Mucosa of stomach (tissue), 1 donor: ENCODE results near the gene SHANK2.
"Not testable (repeated sequence)": the region's sequence is repeated elsewhere in the genome, so short reads cannot be mapped to it uniquely, and the experiment has no call there.

Source experiments
- H3K27me3 ChIP-seq: one replicate; pipeline ENCODE4 v1.7.0; 2013; ENCODE audit warnings: mild to moderate bottlenecking, low read length; ENCODE audit not compliant: control insufficient read depth, insufficient read depth
- H3K36me3 ChIP-seq: one replicate; pipeline ENCODE4 v1.7.0; 2013; ENCODE audit warnings: low read length; ENCODE audit not compliant: control insufficient read depth, insufficient read depth
- H3K4me1 ChIP-seq: one replicate; pipeline ENCODE4 v1.7.0; 2013; ENCODE audit warnings: mild to moderate bottlenecking, low read length; ENCODE audit not compliant: control insufficient read depth, insufficient read depth
- H3K4me3 ChIP-seq: one replicate; pipeline ENCODE4 v1.7.0; 2013; ENCODE audit warnings: low read length
- H3K9ac ChIP-seq: one replicate; pipeline ENCODE4 v1.7.0; 2013; ENCODE audit warnings: mild to moderate bottlenecking, low read length, moderate library complexity
- H3K9me3 ChIP-seq: one replicate; pipeline ENCODE4 v1.7.0; 2013; ENCODE audit warnings: mild to moderate bottlenecking, low read length, moderate library complexity; ENCODE audit not compliant: control insufficient read depth
- donor health status: Pancreatic carcinoma.

Gene SHANK2

GRCh38 chr11:71238941-71239340, 13.4 kb downstream of the SHANK2 start:
- H3K9ac ChIP-seq, result no peak overlapping the region
- H3K4me3 ChIP-seq, result no peak overlapping the region
- H3K9me3 ChIP-seq, result no peaks in the 10 kb centered on the region
- H3K4me1 ChIP-seq, result peaks cover 6% of the 10 kb centered on the region
- no peaks in the 10 kb centered on the region for H3K27me3 ChIP-seq
- H3K36me3 ChIP-seq, result peaks cover 7% of the 10 kb centered on the region

- H3K9ac ChIP-seq, result no peak overlapping the region
- H3K9me3 ChIP-seq, result no peaks in the 10 kb centered on the region
- H3K36me3 ChIP-seq, result peaks cover 7% of the 10 kb centered on the region
- H3K4me1 ChIP-seq, result peaks cover 6% of the 10 kb centered on the region
- no peaks in the 10 kb centered on the region for H3K27me3 ChIP-seq
- H3K4me3 ChIP-seq, result no peak overlapping the region
Observed at GRCh38 chr11:71238285-71238875, 14.0 kb downstream of the SHANK2 start.

GRCh38 chr11:71237853-71238252, 14.5 kb downstream of the SHANK2 start:
- Histone ChIP-seq H3K4me3 (no peak overlapping the region), H3K9ac (no peak overlapping the region), H3K9me3 (no peaks in the 10 kb centered on the region), H3K27me3 (no peaks in the 10 kb centered on the region), H3K36me3 (peaks cover 7% of the 10 kb centered on the region), H3K4me1 (peaks cover 6% of the 10 kb centered on the region)

DNA sequence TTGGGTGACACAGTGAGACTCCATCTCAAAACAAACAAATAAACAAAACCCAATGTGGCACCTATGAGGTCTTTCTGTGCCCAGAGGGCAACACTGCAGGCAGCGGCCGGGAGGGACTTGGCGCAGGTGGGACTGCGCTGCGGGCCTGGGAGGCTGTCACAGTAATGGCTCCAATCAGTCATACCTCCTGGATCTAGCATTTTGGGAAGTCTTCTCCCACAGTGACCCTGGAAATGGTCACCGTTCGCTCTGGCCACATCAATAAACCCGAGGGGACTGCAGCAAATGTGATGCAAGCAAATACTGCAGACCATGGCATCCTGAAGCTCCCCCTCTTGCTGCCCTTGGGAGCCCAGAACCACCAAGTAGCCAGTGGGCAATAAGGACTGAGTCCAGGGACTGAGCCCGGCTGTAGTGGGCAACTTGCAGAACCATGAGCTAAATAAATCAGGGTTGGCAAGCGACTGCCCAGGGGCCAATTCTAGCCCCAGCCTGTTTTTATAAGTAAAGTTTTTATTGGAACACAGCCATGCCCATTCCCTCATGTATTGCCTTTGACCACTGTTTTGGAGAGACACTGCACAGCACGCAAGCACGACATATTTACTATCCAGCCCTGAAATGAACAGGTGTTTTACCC, 15.4 kb downstream of the SHANK2 start:
- Histone ChIP-seq H3K27me3 (no peaks in the 10 kb centered on the region), H3K4me3 (no peak overlapping the region), H3K4me1 (peaks cover 6% of the 10 kb centered on the region), H3K9me3 (no peaks in the 10 kb centered on the region), H3K9ac (no peak overlapping the region), H3K36me3 (peaks cover 7% of the 10 kb centered on the region)

- no peaks in the 10 kb centered on the region for H3K4me1 ChIP-seq
- peaks cover 7% of the 10 kb centered on the region for H3K36me3 ChIP-seq
- no peaks in the 10 kb centered on the region for H3K27me3 ChIP-seq
Observed at GRCh38 chr11:71235719-71236118, 16.7 kb downstream of the SHANK2 start.

GRCh38 chr11:71233896-71234852, 18.2 kb downstream of the SHANK2 start:
- not testable (repeated sequence) for H3K4me3 ChIP-seq, H3K9ac ChIP-seq, H3K9me3 ChIP-seq, H3K36me3 ChIP-seq, H3K4me1 ChIP-seq, H3K27me3 ChIP-seq

More at GRCh38 chr11:71235719-71236118, 16.7 kb downstream of the SHANK2 start:
- H3K9me3 ChIP-seq, result no peaks in the 10 kb centered on the region
- H3K9ac ChIP-seq, result no peak overlapping the region
- no peak overlapping the region for H3K4me3 ChIP-seq

GRCh38 chr11:71232364-71232763, 20.0 kb downstream of the SHANK2 start:
- Histone ChIP-seq H3K4me1 (no peaks in the 10 kb centered on the region), H3K9ac (no peak overlapping the region), H3K36me3 (no peaks in the 10 kb centered on the region), H3K9me3 (no peaks in the 10 kb centered on the region), H3K27me3 (no peaks in the 10 kb centered on the region), H3K4me3 (no peak overlapping the region)

- Histone ChIP-seq H3K4me3 (no peak overlapping the region), H3K9ac (no peak overlapping the region), H3K9me3 (no peaks in the 10 kb centered on the region), H3K4me1 (no peaks in the 10 kb centered on the region), H3K36me3 (no peaks in the 10 kb centered on the region), H3K27me3 (no peaks in the 10 kb centered on the region)
Observed at GRCh38 chr11:71228961-71229360, 23.4 kb downstream of the SHANK2 start.

GRCh38 chr11:71227058-71227659, 25.2 kb downstream of the SHANK2 start:
- no peaks in the 10 kb centered on the region for H3K4me1 ChIP-seq
- H3K36me3 ChIP-seq, result no peaks in the 10 kb centered on the region
- no peaks in the 10 kb centered on the region for H3K9me3 ChIP-seq
- no peaks in the 10 kb centered on the region for H3K27me3 ChIP-seq
- no peak overlapping the region for H3K4me3 ChIP-seq
- no peak overlapping the region for H3K9ac ChIP-seq

DNA sequence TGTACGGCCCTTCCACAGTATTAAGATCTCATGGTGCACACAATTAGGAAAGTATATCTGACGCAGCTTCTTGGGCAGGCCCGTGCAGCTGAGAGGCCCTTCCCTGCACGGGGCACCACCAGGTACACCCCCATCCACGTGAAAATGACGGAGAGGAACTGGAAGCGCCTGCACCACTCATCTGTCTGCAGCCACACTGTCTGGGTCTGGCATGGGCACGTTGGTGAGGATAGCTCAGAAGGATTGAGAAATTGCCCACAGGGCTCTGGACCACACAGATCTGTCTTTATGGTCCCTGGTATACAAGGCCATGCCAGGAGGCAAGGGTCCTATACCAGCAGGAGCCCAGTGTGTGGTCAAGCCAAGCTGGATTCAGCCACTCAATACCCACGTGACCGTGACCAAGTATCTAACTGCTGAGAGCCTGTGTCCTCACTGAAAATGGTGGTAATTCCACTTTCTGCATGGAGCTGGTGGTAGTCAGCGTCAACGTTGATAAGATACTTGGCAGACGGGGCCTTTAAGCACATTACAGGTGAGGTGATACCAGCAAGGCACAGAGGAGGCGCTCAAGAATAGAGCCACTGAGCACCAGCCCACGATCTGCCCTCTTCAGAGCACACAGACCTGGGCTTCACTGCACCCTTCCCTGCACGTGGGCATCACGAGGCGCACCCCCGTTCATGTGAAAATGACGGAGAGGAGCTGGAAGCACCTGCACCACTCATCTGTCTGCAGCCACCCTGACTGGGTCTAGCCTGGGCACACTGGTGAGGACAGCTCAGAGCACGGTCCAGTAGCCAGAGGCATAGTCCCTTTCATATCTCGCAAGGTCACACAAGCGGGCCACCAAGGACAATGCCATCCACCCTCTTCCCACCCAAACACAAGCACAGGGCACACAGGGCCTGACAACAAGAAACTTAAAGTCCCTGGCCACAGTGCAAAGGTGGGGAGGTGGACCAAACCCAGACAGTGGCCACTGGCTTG, 28.4 kb downstream of the SHANK2 start:
- Histone ChIP-seq H3K4me1 (no peaks in the 10 kb centered on the region), H3K9ac (no peak overlapping the region), H3K4me3 (no peak overlapping the region), H3K36me3 (no peaks in the 10 kb centered on the region), H3K9me3 (no peaks in the 10 kb centered on the region), H3K27me3 (no peaks in the 10 kb centered on the region)

GRCh38 chr11:71223081-71223405, 29.3 kb downstream of the SHANK2 start:
- Histone ChIP-seq H3K9me3 (no peaks in the 10 kb centered on the region), H3K4me3 (no peak overlapping the region), H3K4me1 (no peaks in the 10 kb centered on the region), H3K9ac (no peak overlapping the region), H3K27me3 (no peaks in the 10 kb centered on the region), H3K36me3 (no peaks in the 10 kb centered on the region)
